NT2/D1 (cell line): ENCODE data around the gene LPP.

ENCODE experiments used
- DNase-seq: peaks from one replicate; pipeline ENCODE4 v3.0.0-alpha.2; 2011; ENCODE audit warnings: low read depth, low spot score
- H3K27me3 ChIP-seq: 2 replicates; pipeline ENCODE4 v1.6.0; 2011; ENCODE audit warnings: mild to moderate bottlenecking; ENCODE audit not compliant: insufficient read length, insufficient read depth
- H3K36me3 ChIP-seq: 2 replicates; pipeline ENCODE4 v1.6.1; 2011; ENCODE audit warnings: mild to moderate bottlenecking, low read length, mixed read lengths; ENCODE audit not compliant: insufficient read depth, insufficient read length
- H3K4me1 ChIP-seq: 2 replicates; pipeline ENCODE4 v1.5.1; 2011; ENCODE audit not compliant: insufficient read depth, insufficient read length
- H3K4me3 ChIP-seq: 2 replicates; pipeline ENCODE4 v1.5.1; 2011; ENCODE audit warnings: low read depth; ENCODE audit not compliant: insufficient read length
- H3K9ac ChIP-seq: 2 replicates; pipeline ENCODE4 v1.6.0; 2011; ENCODE audit warnings: low read depth; ENCODE audit not compliant: insufficient read length
- H3K9me3 ChIP-seq: 2 replicates; pipeline ENCODE4 v1.5.1; 2011; ENCODE audit warnings: mild to moderate bottlenecking, low read length; ENCODE audit not compliant: insufficient read depth
- SUZ12 ChIP-seq: IDR thresholded peaks from 2 replicates; pipeline ENCODE4 v1.6.1; 2011; ENCODE audit not compliant: insufficient read length, insufficient read depth; ENCODE audit errors: extremely low read depth
- YY1 ChIP-seq: IDR thresholded peaks from 2 replicates; pipeline ENCODE4 v1.6.1; 2011; ENCODE audit not compliant: insufficient read length, insufficient read depth
- ZNF274 ChIP-seq: IDR thresholded peaks from 2 replicates; pipeline ENCODE4 v1.6.1; 2011; ENCODE audit warnings: mild to moderate bottlenecking, low read depth, low read length

The LPP gene

DNA sequence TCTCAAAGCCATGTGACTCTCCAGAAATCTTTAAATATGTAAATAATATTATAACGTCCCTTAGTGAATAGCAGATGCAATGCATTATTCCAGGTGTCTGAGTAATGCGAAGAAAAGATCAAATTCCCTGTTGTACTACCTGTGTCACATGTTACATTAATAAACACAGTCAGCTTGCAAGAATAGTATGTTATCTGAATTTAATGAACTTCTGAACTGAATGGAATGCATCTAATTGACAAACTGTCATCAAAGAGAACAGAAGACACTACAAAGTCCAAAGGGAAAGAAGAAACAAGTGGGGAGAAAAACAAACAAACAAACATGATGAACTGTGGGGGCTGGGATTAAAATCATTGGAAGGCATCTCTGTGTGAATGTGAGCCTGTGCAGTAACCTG, 508.8 kb downstream of the LPP start:
- TF ChIP-seq ZNF274 (no peak), SUZ12 (no peak), YY1 (no peak)
- H3K9me3 ChIP-seq: no peaks in the 10 kb centered on the region
- no peak for DNase-seq
- no peak overlapping the region for H3K9ac ChIP-seq
- H3K4me1 ChIP-seq: no peaks in the 10 kb centered on the region
- H3K4me3 ChIP-seq: no peak overlapping the region
- no peaks in the 10 kb centered on the region for H3K36me3 ChIP-seq
- no peaks in the 10 kb centered on the region for H3K27me3 ChIP-seq

DNA sequence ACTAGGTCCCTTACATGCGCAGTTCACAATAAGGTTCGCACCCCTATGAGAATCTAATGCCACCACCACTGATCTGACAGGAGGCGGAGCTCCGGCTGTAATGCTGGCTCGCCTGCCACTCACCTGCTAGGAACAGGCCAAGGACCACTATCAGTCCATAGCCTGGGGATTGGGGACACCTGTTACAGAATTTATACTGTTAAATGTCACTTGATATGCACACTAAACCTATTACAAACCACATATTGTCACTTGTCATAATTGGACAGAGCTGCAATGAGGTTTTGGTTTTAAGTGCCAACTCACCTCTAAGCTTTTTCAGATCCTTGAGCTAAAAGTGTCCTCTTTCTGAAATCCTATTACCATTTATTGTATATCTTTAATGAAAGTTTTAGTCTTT, 509.9 kb downstream of the LPP start:
- H3K36me3 ChIP-seq: no peaks in the 10 kb centered on the region
- H3K27me3 ChIP-seq: no peaks in the 10 kb centered on the region
- TF ChIP-seq SUZ12: no peak
- no peak for TF ChIP-seq ZNF274
- no peak for TF ChIP-seq YY1
- DNase-seq: no peak
- no peak overlapping the region for H3K9ac ChIP-seq
- H3K4me1 ChIP-seq: no peaks in the 10 kb centered on the region
- no peaks in the 10 kb centered on the region for H3K9me3 ChIP-seq
- H3K4me3 ChIP-seq: no peak overlapping the region

DNA sequence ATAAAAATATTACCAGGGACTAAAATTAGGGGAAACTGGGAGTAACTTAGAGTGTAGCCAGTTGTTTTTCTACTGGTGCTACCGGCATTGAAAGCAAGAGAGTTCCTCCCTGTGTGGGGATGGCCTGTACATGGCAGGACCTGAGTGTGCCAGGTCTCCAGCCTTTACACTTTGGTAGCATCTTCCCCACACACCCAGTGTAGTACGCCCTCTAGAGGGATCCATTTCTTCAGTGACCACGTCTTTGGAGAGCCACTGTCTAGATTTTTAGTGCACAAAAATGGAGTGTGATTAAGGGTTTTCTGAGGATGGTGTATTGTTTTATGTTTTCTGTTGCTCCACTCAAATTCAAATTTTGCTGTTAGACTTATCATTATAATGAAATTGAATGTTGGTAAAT, 510.8 kb downstream of the LPP start:
- TF ChIP-seq YY1: no peak
- no peak for TF ChIP-seq SUZ12
- no peak for TF ChIP-seq ZNF274
- no peaks in the 10 kb centered on the region for H3K27me3 ChIP-seq
- H3K4me3 ChIP-seq: no peak overlapping the region
- DNase-seq: no peak
- H3K9me3 ChIP-seq: no peaks in the 10 kb centered on the region
- H3K36me3 ChIP-seq: no peaks in the 10 kb centered on the region
- no peak overlapping the region for H3K9ac ChIP-seq
- H3K4me1 ChIP-seq: no peaks in the 10 kb centered on the region

DNA sequence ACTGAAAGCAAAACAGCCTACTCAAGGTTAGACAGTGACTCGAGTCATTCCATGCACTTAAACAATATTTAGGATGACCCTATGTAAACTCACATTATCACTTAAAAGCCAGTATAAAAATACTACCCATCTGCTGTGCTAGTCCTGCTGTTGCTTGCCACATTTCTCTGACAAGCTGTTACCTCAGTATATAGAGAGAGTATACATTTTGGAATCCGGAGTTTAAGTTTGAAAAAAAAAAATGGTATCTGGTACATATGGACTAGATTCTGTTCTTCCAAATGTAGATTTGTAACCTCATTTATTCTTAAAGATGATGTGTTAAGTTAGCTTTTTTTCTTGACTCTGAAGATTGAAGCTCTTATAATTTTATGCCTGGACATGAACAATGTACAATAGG, 514.0 kb downstream of the LPP start:
- no peak for TF ChIP-seq SUZ12
- TF ChIP-seq ZNF274: no peak
- TF ChIP-seq YY1: no peak
- no peaks in the 10 kb centered on the region for H3K9me3 ChIP-seq
- H3K27me3 ChIP-seq: no peaks in the 10 kb centered on the region
- no peak overlapping the region for H3K9ac ChIP-seq
- H3K4me1 ChIP-seq: no peaks in the 10 kb centered on the region
- no peak overlapping the region for H3K4me3 ChIP-seq
- DNase-seq: no peak
- H3K36me3 ChIP-seq: no peaks in the 10 kb centered on the region

DNA sequence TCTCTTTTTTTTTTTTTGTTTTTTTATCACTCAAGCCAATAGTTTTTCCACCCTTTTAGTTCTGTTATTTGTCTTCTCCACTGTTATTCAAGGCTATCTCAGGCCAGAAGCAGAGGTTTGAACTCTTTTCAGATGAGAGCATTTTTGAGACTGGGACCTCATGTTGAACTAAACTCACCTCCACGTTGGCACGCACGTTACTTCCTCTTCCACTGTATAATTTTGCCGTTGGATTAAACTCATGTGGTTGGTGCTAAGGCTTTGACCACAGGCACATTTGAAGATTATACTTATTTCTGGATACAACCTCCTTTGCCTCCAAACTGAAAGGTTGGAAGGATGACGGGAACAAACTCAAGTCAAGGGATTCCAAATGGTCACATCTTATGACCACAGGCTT, 516.5 kb downstream of the LPP start:
- DNase-seq: no peak
- Histone ChIP-seq H3K36me3 (no peaks in the 10 kb centered on the region), H3K9me3 (no peaks in the 10 kb centered on the region), H3K4me3 (no peak overlapping the region), H3K9ac (no peak overlapping the region), H3K4me1 (no peaks in the 10 kb centered on the region), H3K27me3 (no peaks in the 10 kb centered on the region)
- TF ChIP-seq ZNF274 (no peak), SUZ12 (no peak), YY1 (no peak)

DNA sequence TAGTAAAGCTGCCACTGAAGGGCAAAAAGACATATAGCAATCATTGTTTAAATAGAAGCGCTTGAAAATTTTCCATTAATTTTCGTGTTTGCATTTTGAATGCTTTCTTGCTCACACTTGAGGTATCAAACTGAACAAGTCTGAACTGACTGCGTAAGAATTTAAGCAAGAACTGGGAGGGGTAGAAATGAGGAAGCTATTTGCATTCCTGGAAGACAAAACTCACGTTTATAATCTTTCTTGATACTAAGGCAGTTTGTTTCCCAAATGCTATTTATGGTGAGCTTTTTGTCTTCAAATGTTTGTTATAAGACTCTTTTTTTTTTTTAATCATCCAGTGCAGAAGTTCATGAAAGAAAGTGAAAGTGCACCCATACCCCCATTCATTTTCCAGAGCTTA, 518.0 kb downstream of the LPP start:
- no peak for DNase-seq
- TF ChIP-seq ZNF274 (no peak), SUZ12 (no peak), YY1 (no peak)
- peaks cover 10% of the 10 kb centered on the region for H3K9me3 ChIP-seq
- no peak overlapping the region for H3K4me3 ChIP-seq
- no peak overlapping the region for H3K9ac ChIP-seq
- no peaks in the 10 kb centered on the region for H3K4me1 ChIP-seq
- no peaks in the 10 kb centered on the region for H3K36me3 ChIP-seq
- no peaks in the 10 kb centered on the region for H3K27me3 ChIP-seq

DNA sequence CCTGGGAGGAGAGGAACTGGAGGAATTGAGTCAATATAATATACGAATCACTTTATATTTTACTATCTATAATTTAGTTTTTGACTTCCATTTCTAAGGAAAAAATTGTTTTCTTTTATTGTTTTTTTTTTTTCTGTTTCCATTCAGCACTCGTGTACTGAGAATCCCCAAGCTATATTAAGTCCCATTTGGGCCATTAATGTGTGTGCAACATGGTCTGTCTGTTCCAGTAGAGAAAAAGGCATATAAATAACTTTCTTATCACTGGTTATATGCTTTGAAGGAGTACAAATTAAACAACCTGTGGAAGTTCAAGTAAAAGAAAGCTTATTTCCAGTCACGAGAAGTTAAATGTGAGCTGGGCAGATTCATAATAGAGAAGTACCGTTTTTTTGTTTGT, 518.9 kb downstream of the LPP start:
- H3K36me3 ChIP-seq: no peaks in the 10 kb centered on the region
- peaks cover 13% of the 10 kb centered on the region for H3K9me3 ChIP-seq
- no peaks in the 10 kb centered on the region for H3K4me1 ChIP-seq
- H3K4me3 ChIP-seq: no peak overlapping the region
- no peak for TF ChIP-seq ZNF274
- no peak for TF ChIP-seq YY1
- no peak for TF ChIP-seq SUZ12
- DNase-seq: no peak
- H3K27me3 ChIP-seq: no peaks in the 10 kb centered on the region
- no peak overlapping the region for H3K9ac ChIP-seq

DNA sequence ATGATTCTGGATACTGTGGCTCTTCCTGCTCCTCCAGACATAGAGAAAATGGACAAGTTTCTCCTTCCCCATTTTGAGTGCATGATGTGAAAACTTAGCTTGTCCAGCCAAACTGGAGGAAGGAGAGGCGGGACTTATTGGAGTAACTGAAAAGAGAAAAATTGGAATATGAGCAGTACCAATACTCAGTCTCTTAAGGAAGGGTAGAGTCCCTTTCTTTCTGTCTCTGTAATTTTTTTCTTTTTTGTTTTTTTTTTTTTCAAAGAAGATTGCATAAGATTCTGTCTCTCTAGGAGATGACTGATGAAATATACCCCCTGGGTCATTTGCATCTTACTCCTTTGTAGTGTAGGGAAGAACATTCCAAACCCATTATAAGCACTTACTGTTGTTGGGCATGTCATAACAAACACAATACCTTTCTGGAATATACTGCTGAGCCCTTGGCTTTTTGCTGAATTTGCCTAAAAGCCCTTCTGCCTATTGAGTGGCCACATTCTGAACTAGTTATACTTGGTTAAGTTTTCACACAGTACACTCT, 519.8 kb downstream of the LPP start:
- no peak for DNase-seq
- Histone ChIP-seq H3K27me3 (no peaks in the 10 kb centered on the region), H3K4me3 (no peak overlapping the region), H3K9me3 (peaks cover 13% of the 10 kb centered on the region), H3K4me1 (no peaks in the 10 kb centered on the region), H3K36me3 (no peaks in the 10 kb centered on the region), H3K9ac (no peak overlapping the region)
- TF ChIP-seq YY1: no peak
- no peak for TF ChIP-seq ZNF274
- no peak for TF ChIP-seq SUZ12
